CD4-positive, alpha-beta T cell treated with Interferon alpha-2 for 1 hour (primary cell): ENCODE results near the gene USP15.
"Not testable (repeated sequence)": the region's sequence is repeated elsewhere in the genome, so short reads cannot be mapped to it uniquely, and the experiment has no call there.

Experiments used
- DNase-seq, 2 donors: peaks; one replicate each; pipeline ENCODE4 v3.0.0-alpha.2; 2020 to 2022

The USP15 gene

GRCh38 chr12:62332598-62332997, 72.4 kb downstream of the USP15 start:
- no peak for DNase-seq

- no peak for DNase-seq
These were observed 74.9 kb downstream of the USP15 start for GRCh38 chr12:62335057-62335456.

- no peak for DNase-seq
These were observed 75.6 kb downstream of the USP15 start for GRCh38 chr12:62335796-62336195.

- DNase-seq: not testable (repeated sequence)
These were observed 77.4 kb downstream of the USP15 start for GRCh38 chr12:62337643-62338042.

GRCh38 chr12:62342614-62343303, 82.6 kb downstream of the USP15 start:
- DNase-seq: not testable (repeated sequence)

- not testable (repeated sequence) for DNase-seq
These were observed 83.3 kb downstream of the USP15 start for GRCh38 chr12:62343304-62344120.

GRCh38 chr12:62344731-62345556, 84.7 kb downstream of the USP15 start:
- DNase-seq: not testable (repeated sequence)

GRCh38 chr12:62345667-62346066, 85.5 kb downstream of the USP15 start:
- DNase-seq: no peak

GRCh38 chr12:62346817-62347216, 86.6 kb downstream of the USP15 start:
- DNase-seq: no peak

GRCh38 chr12:62347922-62348650, 87.9 kb downstream of the USP15 start:
- no peak for DNase-seq

GRCh38 chr12:62350554-62350953, 90.3 kb downstream of the USP15 start:
- no peak for DNase-seq

GRCh38 chr12:62351326-62351725, 91.1 kb downstream of the USP15 start:
- no peak for DNase-seq

GRCh38 chr12:62361048-62361447, 100.8 kb downstream of the USP15 start:
- no peak for DNase-seq

- no peak for DNase-seq
These were observed 103.3 kb downstream of the USP15 start for GRCh38 chr12:62363506-62363905.

- DNase-seq: not testable (repeated sequence)
These were observed 104.5 kb downstream of the USP15 start for GRCh38 chr12:62364697-62365096.

- DNase-seq: not testable (repeated sequence)
These were observed 105.6 kb downstream of the USP15 start for GRCh38 chr12:62365846-62366245.

GRCh38 chr12:62368430-62369223, 108.4 kb downstream of the USP15 start:
- DNase-seq: not testable (repeated sequence)

GRCh38 chr12:62370189-62370588, 110.0 kb downstream of the USP15 start:
- DNase-seq: no peak

- no peak for DNase-seq
These were observed 111.5 kb downstream of the USP15 start for GRCh38 chr12:62371661-62372060.

- no peak for DNase-seq
These were observed 111.9 kb downstream of the USP15 start for GRCh38 chr12:62372134-62372533.

- no peak for DNase-seq
These were observed 112.6 kb downstream of the USP15 start for GRCh38 chr12:62372825-62373224.

GRCh38 chr12:62375603-62376002, 115.4 kb downstream of the USP15 start:
- no peak for DNase-seq
